GM12865 (cell line): Measurements from ENCODE around the gene KCNIP4.

Experiments
- DNase-seq: peaks from one replicate; pipeline ENCODE4 v3.0.0; 2010; ENCODE audit warnings: low read depth
- H3K4me3 ChIP-seq: 2 replicates; pipeline ENCODE4 v1.5.1; 2011; ENCODE audit warnings: mild to moderate bottlenecking, low read depth, low read length, control low read depth
- TF ChIP-seq, protein P1 (sequence below): IDR thresholded peaks from 2 replicates; pipeline ENCODE4 v1.5.1; 2011; ENCODE audit warnings: low read length, control low read depth, low read depth, inconsistent platforms; ENCODE audit not compliant: insufficient read depth; ENCODE audit errors: missing control alignments

The KCNIP4 gene

GRCh38 chr4:20860878-20861277, 1087.7 kb downstream of the KCNIP4 start:
- DNase-seq, result no peak
- no peak overlapping the region for H3K4me3 ChIP-seq
- TF ChIP-seq, protein P1, sequence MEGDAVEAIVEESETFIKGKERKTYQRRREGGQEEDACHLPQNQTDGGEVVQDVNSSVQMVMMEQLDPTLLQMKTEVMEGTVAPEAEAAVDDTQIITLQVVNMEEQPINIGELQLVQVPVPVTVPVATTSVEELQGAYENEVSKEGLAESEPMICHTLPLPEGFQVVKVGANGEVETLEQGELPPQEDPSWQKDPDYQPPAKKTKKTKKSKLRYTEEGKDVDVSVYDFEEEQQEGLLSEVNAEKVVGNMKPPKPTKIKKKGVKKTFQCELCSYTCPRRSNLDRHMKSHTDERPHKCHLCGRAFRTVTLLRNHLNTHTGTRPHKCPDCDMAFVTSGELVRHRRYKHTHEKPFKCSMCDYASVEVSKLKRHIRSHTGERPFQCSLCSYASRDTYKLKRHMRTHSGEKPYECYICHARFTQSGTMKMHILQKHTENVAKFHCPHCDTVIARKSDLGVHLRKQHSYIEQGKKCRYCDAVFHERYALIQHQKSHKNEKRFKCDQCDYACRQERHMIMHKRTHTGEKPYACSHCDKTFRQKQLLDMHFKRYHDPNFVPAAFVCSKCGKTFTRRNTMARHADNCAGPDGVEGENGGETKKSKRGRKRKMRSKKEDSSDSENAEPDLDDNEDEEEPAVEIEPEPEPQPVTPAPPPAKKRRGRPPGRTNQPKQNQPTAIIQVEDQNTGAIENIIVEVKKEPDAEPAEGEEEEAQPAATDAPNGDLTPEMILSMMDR, result no peak

DNA sequence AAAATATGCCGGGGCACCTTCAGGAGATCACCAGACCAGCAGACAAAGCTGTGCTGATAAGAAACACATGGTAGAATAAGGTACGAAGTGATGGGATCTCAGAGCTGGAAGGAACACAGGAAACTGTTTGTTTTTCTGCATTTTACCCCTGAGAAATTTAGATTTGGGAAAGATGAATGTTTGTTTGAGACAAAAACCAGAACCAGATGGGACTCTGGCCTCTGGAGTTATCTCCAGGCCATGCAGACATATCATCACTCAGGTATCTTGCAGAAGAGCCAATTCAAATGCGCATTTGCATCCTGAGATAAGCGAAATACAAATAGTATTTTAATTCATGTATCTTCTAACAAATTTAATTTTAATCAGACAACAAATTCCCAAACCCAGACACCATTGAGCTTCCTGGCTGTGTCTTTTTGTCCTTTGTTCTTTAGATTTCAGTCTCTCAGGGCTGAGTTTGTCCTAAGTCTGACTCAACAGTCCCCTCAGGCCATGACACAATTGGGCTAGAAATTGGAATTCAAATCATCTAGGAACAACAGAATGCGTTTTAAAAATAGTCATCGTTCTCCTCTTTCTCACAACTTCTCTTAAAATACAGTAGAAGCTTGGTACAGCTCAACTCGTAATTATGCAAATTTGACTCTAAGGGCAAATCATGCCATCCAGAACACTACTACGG, 1089.3 kb downstream of the KCNIP4 start:
- no peak for DNase-seq
- TF ChIP-seq, protein P1, result no peak

DNA sequence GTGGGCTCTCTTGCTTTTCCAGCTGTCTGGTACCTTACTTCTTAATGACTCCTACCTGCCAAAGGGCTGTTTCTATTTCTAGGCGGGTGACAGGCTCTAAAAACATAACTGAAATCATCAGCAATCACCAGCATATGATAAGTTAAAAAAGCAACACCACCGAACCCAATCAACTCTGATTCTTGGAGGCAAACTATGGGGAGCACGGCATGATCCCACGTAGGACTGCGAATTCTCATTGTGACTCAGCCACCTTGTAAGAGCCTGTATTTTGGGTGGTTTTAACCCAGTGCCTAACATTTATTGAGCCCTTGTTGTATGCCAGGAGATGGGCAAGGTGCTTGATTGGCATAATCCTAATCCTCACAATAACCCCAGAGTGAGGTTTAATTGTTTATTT, 1091.5 kb downstream of the KCNIP4 start:
- no peak overlapping the region for H3K4me3 ChIP-seq
- TF ChIP-seq, protein P1, result no peak
- no peak for DNase-seq

More for the DNA sequence above, 1089.3 kb downstream of the KCNIP4 start:
- H3K4me3 ChIP-seq, result no peak overlapping the region

DNA sequence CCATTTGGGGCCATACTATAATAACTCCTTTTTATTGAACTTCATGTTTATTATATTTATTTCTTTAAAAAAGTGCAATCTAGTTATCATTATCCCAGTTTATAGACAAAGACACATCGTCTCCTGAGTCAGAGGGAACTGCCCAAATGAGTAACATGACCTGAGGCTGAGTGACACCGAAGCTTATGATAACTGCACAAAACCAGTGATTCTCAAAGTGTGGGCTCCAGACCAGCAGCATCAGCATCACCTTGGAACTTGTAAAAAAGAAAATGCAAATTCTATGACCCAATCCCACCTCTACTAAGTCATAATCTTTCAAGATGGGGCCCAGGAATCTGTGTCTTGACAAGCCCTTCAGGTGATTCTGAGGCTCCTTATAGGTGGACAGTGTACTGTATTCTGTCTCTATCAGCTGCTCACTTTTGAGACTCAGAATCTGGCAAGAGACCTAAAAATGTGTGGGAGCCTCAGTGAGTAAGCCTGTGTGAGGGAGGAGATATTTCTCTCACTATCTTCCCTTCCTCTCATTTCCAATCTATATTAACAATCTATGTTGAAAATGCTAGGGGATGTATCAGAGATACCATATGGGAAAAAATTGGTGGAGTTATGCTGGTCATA, 1101.3 kb downstream of the KCNIP4 start:
- DNase-seq, result no peak
- no peak overlapping the region for H3K4me3 ChIP-seq
- TF ChIP-seq, protein P1, result no peak

GRCh38 chr4:20844311-20844710, 1104.3 kb downstream of the KCNIP4 start:
- TF ChIP-seq, protein P1, result no peak
- no peak overlapping the region for H3K4me3 ChIP-seq
- DNase-seq, result no peak

GRCh38 chr4:20840648-20841190, 1107.9 kb downstream of the KCNIP4 start:
- TF ChIP-seq, protein P1, result no peak
- H3K4me3 ChIP-seq, result no peak overlapping the region
- no peak for DNase-seq
